K562 (cell line): ENCODE data around the gene CELA3B. TPM values are rescaled to one million over a fixed set of nuclear protein-coding genes. Genes with fewer than 3 reads are reported as not detected.
"Not testable (repeated sequence)": the region's sequence is repeated elsewhere in the genome, so short reads cannot be mapped to it uniquely, and the experiment has no call there.

Experiments
- ATAC-seq: fragments of 200-7000 bp; cut with Tn5 transposase; 3 replicates; pipeline ENCODE4 v1.9.1; 2020; ENCODE audit warnings: moderate library complexity
- BruUV-seq: library from RNA; stranded (reverse); fragments of 400-500 nt; replicated peaks from 2 replicates; lab custom pipeline; 2021; lab: Mats Ljungman, UMichigan
- CTCF ChIA-PET: fragments of 300-600 bp; formaldehyde crosslinking; extraction: SDS; loops from one replicate; lab custom pipeline; 2021; ENCODE audit warnings: low intra/inter-chr PET ratio; lab: Yijun Ruan, JAX
- POLR2A ChIA-PET: fragments of 300-600, 350-650 bp; sonication (Branson Sonifier 250); formaldehyde crosslinking; extraction: SDS; loops from one replicate; lab custom pipeline; 2021; ENCODE audit warnings: antibody characterized with exemption, inconsistent platforms; lab: Yijun Ruan, JAX
- DNase-seq, 4 experiments: peaks; one replicate each; pipeline versions ENCODE4 v3.0.0 to v3.0.0-alpha.2; 2011 to 2018; ENCODE audit warnings: low spot score in 3 of 4, mixed read lengths in 3 of 4; ENCODE audit errors: extremely low read depth in 1 of 4
- FAIRE-seq: peaks from 2 replicates; lab custom pipeline; 2011; peaks lifted over from hg19 to GRCh38; lab: Jason Lieb, UNC
- H2AFZ ChIP-seq: 2 replicates; pipeline ENCODE4 v1.6.0; 2011; ENCODE audit warnings: low read depth, low read length, control low read depth, inconsistent platforms
- H3K27ac ChIP-seq: fragments of 200-600 bp; 3 replicates; pipeline ENCODE4 v1.8.0; 2011; ENCODE audit warnings: low read depth, mild to moderate bottlenecking, control low read depth, inconsistent platforms, low read length, moderate library complexity, mixed read lengths; ENCODE audit errors: extremely low read depth
- H3K27me3 ChIP-seq, 2 experiments: fragments of 300-600 bp in 1 of 2; 2 replicates in 1 of 2; 3 replicates in 1 of 2; pipeline versions ENCODE4 v1.6.0 to v1.8.0; 2011; ENCODE audit warnings: inconsistent platforms in 2 of 2, low read length in 2 of 2, mild to moderate bottlenecking in 1 of 2, mixed read lengths in 1 of 2, moderate library complexity in 1 of 2; ENCODE audit not compliant: control insufficient read depth in 2 of 2, insufficient read depth in 2 of 2
- H3K36me3 ChIP-seq: fragments of 300-600 bp; 3 replicates; pipeline ENCODE4 v1.8.0; 2011; ENCODE audit warnings: mild to moderate bottlenecking, low read length, inconsistent platforms; ENCODE audit not compliant: control insufficient read depth, insufficient read depth
- H3K4me1 ChIP-seq, 2 experiments: fragments of 200-600 bp in 1 of 2; replicated peaks in 1 of 2; 2 replicates in 1 of 2; 3 replicates in 1 of 2; pipeline versions ENCODE4 v1.5.1 to v1.8.0; 2011; ENCODE audit warnings: inconsistent platforms in 2 of 2, low read length in 2 of 2, mild to moderate bottlenecking in 1 of 2, mixed read lengths in 1 of 2, moderate library complexity in 1 of 2; ENCODE audit not compliant: control insufficient read depth in 2 of 2, insufficient read depth in 2 of 2
- H3K4me2 ChIP-seq: 2 replicates; pipeline ENCODE4 v1.6.1; 2011; ENCODE audit warnings: low read length, control low read depth, inconsistent platforms, mixed read lengths; ENCODE audit not compliant: insufficient read depth
- H3K4me3 ChIP-seq: fragments of 200-600 bp; sonication (generic), shearing (Covaris generic); 2 replicates; pipeline ENCODE4 v1.5.1; 2016; ENCODE audit warnings: control low read depth, inconsistent platforms
- H3K79me2 ChIP-seq: fragments of 200-600 bp; 3 replicates; pipeline ENCODE4 v1.8.0; 2011; ENCODE audit warnings: low read length, inconsistent platforms; ENCODE audit not compliant: control insufficient read depth, insufficient read depth
- H3K9ac ChIP-seq, 2 experiments: 2 replicates each; pipeline versions ENCODE4 v1.6.0 to v1.6.1; 2011; ENCODE audit warnings: low read depth in 2 of 2, low read length in 2 of 2, control low read depth in 1 of 2, inconsistent platforms in 1 of 2, mild to moderate bottlenecking in 1 of 2, mixed read lengths in 1 of 2; ENCODE audit not compliant: insufficient read depth in 1 of 2
- H3K9me1 ChIP-seq: one replicate; pipeline ENCODE4 v1.6.0; 2011; ENCODE audit warnings: inconsistent platforms, mild to moderate bottlenecking, low read length, moderate library complexity; ENCODE audit not compliant: control insufficient read depth, insufficient read depth
- H3K9me3 ChIP-seq: replicated peaks from 2 replicates; pipeline ENCODE4 v1.5.1; 2011; ENCODE audit warnings: low read depth, low read length, inconsistent platforms; ENCODE audit not compliant: control insufficient read depth, insufficient read depth
- H4K20me1 ChIP-seq: replicated peaks from 2 replicates; pipeline ENCODE4 v1.6.1; 2011; ENCODE audit warnings: low read length, inconsistent platforms, mixed read lengths; ENCODE audit not compliant: control insufficient read depth, insufficient read depth
- CREB1 ChIP-seq, 2 experiments: sonication (generic) in 1 of 2; formaldehyde crosslinking in 1 of 2; IDR thresholded peaks; 2 replicates each; pipeline versions ENCODE4 v1.6.1 to v1.8.0; 2012 to 2022; ENCODE audit warnings: inconsistent platforms in 1 of 2, mild to moderate bottlenecking in 1 of 2, missing genetic modification reagents in 1 of 2, moderate library complexity in 1 of 2
- NFE2 ChIP-seq: IDR thresholded peaks from 2 replicates; pipeline ENCODE4 v1.6.1; 2014; ENCODE audit warnings: antibody characterized with exemption, low read depth
- SAFB2 ChIP-seq: fragments of 200-400 bp; formaldehyde crosslinking; IDR thresholded peaks from 2 replicates; pipeline ENCODE4 v1.6.1; 2018; ENCODE audit warnings: borderline replicate concordance, low read length, low read depth, moderate library complexity; ENCODE audit not compliant: severe bottlenecking
- SIN3A ChIP-seq, 2 experiments: fragments of 150-350 bp in 1 of 2; IDR thresholded peaks; 2 replicates each; pipeline ENCODE4 v1.6.1; 2011 to 2016; ENCODE audit warnings: borderline replicate concordance in 2 of 2, low read depth in 2 of 2, low read length in 2 of 2, mild to moderate bottlenecking in 2 of 2, moderate library complexity in 2 of 2; ENCODE audit not compliant: control insufficient read depth in 1 of 2
- ZEB2 ChIP-seq: fragments of 450-650 bp; IDR thresholded peaks from 2 replicates; pipeline ENCODE4 v1.6.1; 2016
- ZNF407 ChIP-seq: fragments of 450-650 bp; IDR thresholded peaks from 2 replicates; pipeline ENCODE4 v1.6.1; 2016; ENCODE audit warnings: low read depth
- WGBS: fragments of 100-300 bp; shearing (Covaris generic); methylation state at CpG from one replicate; pipeline ENCODE4 v1.1.6; 2016; ENCODE audit warnings: low coverage, mixed read lengths; ENCODE audit not compliant: insufficient coverage; ENCODE audit errors: missing lambda C conversion rate; 5-methylcytosine and 5-hydroxymethylcytosine counted together
- in situ Hi-C: fragments of 300-500 bp; cut with MboI; formaldehyde crosslinking; loops from 4 replicates; pipeline ENCODE4 v1.15.0; 2018; ENCODE audit warnings: inconsistent platforms, mixed read lengths
- intact Hi-C: fragments of 100-400 bp; cut with micrococcal nuclease; formaldehyde crosslinking; loops from 2 replicates; pipeline ENCODE4 v1.14.2; 2022
- polyA plus RNA-seq, 8 experiments: library from polyadenylated mRNA; depleted of rRNA in 4 of 8; stranded (reverse) in 5 of 8; unstranded in 3 of 8; fragments of >200 nt; fragmentation: Nextera tagmentation in 2 of 8; fragmentation: Illumina TruSeq in 1 of 8; extraction: Ambion mirVana in 2 of 8; extraction: Trizol in 1 of 8; gene quantifications; 2 replicates each; pipeline versions ENCODE4 v1.2.1 to v1.2.3, GENCODE V29; 2011 to 2014; ENCODE audit warnings: inconsistent platforms in 1 of 8, missing spikeins in 1 of 8
- total RNA-seq, 7 experiments: library from RNA; depleted of rRNA in 6 of 7; stranded (reverse); fragments of >200 nt in 6 of 7; fragmentation: Illumina TruSeq in 2 of 7; extraction: Trizol in 2 of 7; gene quantifications; 2 replicates each; pipeline versions ENCODE4 v1.2.1 to v1.2.3, GENCODE V29; 2011 to 2021; ENCODE audit warnings: low replicate concordance in 1 of 7

CELA3B gene
- total and polyA plus RNA-seq, 9 of the 15 experiments (the other 6 are each of a cell fraction or from before 2014, with no cell fraction given), result 3.1 TPM; not detected in 8

- TF ChIP-seq ZNF407 (no peak), ZEB2 (no peak), SIN3A (IDR thresholded peaks at IDR 0.05; ENCODE audit: borderline replicate concordance in 2 of 2, control insufficient read depth in 1 of 2, low read depth in 2 of 2, low read length in 2 of 2) (no peak), SAFB2 (no peak), NFE2 (no peak), CREB1 (IDR thresholded peaks at IDR 0.05) (no peak), CREB1 (CRISPR knock-in tag; IDR thresholded peaks at IDR 0.05) (no peak)
- TF ChIP-seq, all 486 proteins: peak for 0
These were observed 24.6 kb downstream of the CELA3B start, which contains the start of gene CELA3A (continued) for GRCh38 chr1:22001409-22001808.

DNA sequence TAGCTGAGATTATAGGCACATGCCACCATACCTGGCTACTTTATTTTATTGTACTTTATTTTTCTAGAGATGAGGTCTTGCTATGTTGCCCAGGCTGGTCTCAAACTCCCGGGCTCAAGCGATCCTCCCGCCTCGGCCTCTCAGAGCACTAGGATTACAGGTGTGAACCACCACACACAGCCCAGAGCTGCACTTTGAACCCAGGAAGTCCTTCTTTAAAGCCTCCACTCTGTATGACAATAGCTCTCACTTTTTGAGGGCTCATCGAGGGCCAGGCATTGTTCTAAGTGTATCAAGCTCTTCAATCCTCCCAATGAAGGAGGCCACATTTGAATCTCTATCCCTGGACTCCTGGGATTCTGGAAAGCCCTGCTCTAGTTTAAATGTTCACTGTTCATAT is 25.6 kb downstream of the CELA3B start:
- H3K4me1 ChIP-seq, H3K9ac ChIP-seq, intact Hi-C loops, in situ Hi-C loops, H3K9me3 ChIP-seq, FAIRE-seq, H3K36me3 ChIP-seq, POLR2A ChIA-PET, H3K79me2 ChIP-seq, CTCF ChIA-PET, H2AFZ ChIP-seq, DNase-seq, H4K20me1 ChIP-seq, H3K27ac ChIP-seq, BruUV-seq, ATAC-seq, H3K9me1 ChIP-seq, H3K4me3 ChIP-seq, H3K4me2 ChIP-seq: not testable (repeated sequence)
- WGBS, result 4% methylated on average over 5 of the region's 5 CpGs
- H3K27me3 ChIP-seq, result peaks cover 4 to 23% of the 10 kb centered on the region in 2 experiments; a peak in 3 of 5 replicates

- H3K9ac ChIP-seq, H3K4me1 ChIP-seq, in situ Hi-C loops, H3K36me3 ChIP-seq, intact Hi-C loops, H3K4me2 ChIP-seq, POLR2A ChIA-PET, H3K9me1 ChIP-seq, FAIRE-seq, ATAC-seq, H3K4me3 ChIP-seq, H2AFZ ChIP-seq, H3K9me3 ChIP-seq, BruUV-seq, H3K27ac ChIP-seq, H4K20me1 ChIP-seq, DNase-seq, H3K79me2 ChIP-seq: not testable (repeated sequence)
- 7% methylated on average over 7 of the region's 8 CpGs for WGBS
- peaks cover 4 to 23% of the 10 kb centered on the region in 2 experiments; a peak in 3 of 5 replicates for H3K27me3 ChIP-seq
- CTCF ChIA-PET, result interaction anchor here (0.6 kb wide), 1 partner anchor 18 kb away, joined by 4 read pairs; no protein-coding TSS in a partner anchor
These were observed 26.1 kb downstream of the CELA3B start for GRCh38 chr1:22002875-22003274.
